HG03135 (cell line): ENCODE results near the gene ADAMTS6.

ENCODE experiments used
- ATAC-seq: cut with Tn5 transposase; IDR thresholded peaks from one replicate; pipeline ENCODE4 v1.9.1; 2021; ENCODE audit warnings: mild to moderate bottlenecking, moderate library complexity; ENCODE audit not compliant: unreplicated experiment

The ADAMTS6 gene

GRCh38 chr5:65290677-65291076, 191.0 kb downstream of the ADAMTS6 start:
- no peak for ATAC-seq

GRCh38 chr5:65288657-65289056, 193.1 kb downstream of the ADAMTS6 start:
- ATAC-seq: no peak

DNA sequence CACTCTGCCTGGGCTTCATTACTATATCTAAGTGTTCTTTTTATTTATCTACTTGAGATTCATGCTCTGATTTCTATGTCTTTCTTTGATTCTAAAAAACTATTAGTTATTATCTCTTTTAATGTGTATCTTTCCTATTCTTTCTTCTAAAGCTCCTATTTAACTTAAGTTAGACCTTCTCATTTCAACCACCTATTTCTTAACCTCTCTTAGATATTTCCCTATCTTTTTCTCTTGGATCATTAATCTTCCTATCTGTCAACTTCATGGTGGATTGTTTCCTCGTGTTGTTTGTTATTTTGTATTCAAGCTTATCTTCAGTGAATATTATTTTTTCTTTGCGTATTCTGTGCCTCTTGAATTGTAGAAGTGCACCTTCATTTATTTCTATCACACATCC, 202.1 kb downstream of the ADAMTS6 start:
- no peak for ATAC-seq

GRCh38 chr5:65276178-65276890, 205.4 kb downstream of the ADAMTS6 start:
- no peak for ATAC-seq

DNA sequence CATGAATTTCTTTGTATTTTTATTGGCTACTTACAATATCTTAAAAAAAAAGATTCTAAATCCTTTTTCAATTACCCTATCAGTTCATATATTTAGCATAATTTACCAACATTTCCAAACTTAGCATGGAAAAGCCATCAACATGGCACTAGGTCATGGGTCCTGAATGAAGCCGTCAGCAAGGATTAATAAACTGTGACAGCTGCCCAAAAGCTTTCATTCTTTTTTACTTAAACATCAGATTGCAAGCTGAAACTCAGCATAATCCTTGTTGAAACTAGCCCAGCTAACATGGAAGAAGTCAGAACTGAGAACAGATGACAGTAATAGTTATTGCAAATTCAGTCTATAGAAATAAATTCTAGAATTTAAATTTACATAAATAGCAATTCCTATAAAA, 209.8 kb downstream of the ADAMTS6 start:
- no peak for ATAC-seq

- no peak for ATAC-seq
These were observed 213.2 kb downstream of the ADAMTS6 start for GRCh38 chr5:65268525-65268924.

- no peak for ATAC-seq
These were observed 217.3 kb downstream of the ADAMTS6 start for GRCh38 chr5:65264420-65264819.

DNA sequence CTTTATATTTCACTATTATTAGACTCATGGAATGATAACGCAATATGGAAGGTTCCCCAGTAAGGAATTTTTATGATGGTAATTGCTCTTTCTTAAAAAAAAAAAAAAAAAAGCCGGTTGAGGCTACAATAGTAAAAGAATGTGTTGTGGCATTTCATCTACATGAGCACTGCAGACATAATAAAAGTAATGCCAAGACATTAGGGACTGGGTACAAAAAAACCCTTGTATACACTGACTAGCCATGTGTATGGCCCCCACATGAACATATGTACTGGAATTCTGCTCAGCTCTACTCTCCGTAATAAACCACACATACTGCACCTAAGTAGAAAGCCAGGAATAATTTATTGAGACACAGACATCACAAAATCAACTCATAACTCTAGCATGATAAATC, 218.4 kb downstream of the ADAMTS6 start:
- ATAC-seq: no peak

GRCh38 chr5:65262649-65263059, 219.1 kb downstream of the ADAMTS6 start:
- no peak for ATAC-seq

GRCh38 chr5:65262096-65262495, 219.6 kb downstream of the ADAMTS6 start:
- ATAC-seq: no peak

GRCh38 chr5:65261499-65261898, 220.2 kb downstream of the ADAMTS6 start:
- no peak for ATAC-seq

GRCh38 chr5:65255294-65255693, 226.4 kb downstream of the ADAMTS6 start:
- ATAC-seq: no peak

DNA sequence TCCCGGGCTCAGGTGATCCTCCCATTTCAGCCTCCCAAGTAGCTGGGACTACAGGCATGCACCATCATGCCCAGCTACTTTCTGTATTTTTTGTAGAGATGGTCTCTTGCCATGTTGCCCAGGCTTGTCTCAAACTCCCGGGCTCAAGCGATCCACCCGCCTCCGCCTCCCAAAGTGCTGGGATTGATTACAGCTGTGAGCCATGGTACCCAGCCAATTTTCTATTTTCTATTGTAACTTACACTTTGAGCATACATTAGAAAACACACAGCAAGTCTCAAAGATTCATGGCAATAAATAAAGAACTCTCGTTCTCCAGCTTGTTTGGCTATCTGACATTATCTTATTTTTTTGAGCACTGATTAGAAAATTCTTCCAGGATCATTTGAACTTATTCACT, 228.7 kb downstream of the ADAMTS6 start:
- no peak for ATAC-seq

DNA sequence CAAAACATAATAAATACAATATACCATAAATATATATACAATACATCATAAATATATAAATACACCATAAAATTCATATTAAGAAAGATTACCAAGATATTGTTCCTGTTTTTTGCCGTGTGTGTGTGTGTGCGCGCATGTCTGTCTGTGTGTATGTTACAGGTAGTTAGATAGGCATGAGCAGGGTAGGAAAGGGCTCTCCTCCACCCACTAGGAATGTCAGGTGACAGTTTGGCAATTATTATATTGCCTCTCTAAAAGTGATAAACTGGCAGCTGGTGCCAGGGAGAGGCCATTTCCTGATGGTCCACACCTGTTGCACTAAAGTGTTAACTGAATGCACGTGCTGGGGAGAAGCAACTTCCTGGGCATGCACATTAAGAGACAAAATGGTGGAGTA, 232.8 kb downstream of the ADAMTS6 start:
- ATAC-seq: no peak

- no peak for ATAC-seq
These were observed 234.1 kb downstream of the ADAMTS6 start for GRCh38 chr5:65247594-65247993.

DNA sequence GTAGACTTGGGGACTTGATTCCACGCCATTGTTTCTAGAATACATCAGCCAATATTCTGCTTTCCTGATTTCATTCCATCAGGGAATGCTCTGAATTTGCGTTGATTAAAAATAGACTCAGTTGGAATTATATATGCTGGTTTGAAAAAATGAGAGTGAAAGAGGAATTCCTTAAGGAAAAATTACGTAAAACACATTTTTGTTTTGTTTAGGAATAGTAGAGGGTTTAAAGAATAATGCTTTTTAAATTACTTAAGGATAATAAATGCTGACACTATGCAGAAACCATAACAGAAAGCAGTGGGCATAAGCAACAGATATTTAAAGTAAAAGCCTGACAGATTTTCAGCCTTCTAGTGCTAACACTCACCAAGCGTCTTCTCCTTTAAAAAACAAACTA, 235.0 kb downstream of the ADAMTS6 start:
- no peak for ATAC-seq

DNA sequence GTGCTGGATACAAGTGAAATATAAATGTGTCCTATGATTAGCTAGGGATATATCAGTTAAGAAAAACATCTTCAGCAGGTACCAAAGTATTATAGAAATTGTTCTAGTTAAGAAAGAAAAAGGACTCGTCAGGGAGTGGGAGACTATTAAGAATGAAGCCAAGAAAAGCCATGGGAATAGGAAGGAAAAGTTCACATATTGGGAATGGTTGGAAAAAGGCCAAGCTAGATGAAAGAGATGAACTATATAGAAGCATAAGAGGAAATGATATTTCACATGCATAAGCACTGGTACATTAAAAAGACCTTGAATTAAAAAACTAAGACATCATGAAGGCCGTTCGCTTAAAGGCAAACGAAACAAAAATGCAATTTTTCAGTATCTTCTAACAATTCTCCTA, 237.7 kb downstream of the ADAMTS6 start:
- no peak for ATAC-seq

DNA sequence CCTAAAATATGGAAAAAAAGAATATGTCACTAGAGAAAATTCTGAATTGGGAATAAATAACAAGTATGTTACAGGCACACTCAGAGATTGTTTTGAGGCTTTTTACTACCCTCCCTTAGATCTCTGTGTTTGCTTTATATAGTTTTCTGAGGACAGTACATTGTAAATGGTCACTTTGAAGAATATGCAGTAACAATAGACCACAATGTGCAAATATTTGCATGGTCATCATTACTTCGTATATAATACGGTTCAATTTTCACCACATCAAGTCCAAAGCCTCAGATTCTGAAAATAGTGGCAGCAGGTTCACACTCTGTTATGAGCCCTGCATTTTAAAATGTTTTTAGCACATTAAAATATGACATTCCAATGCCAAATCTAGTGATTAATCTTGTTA, 238.6 kb downstream of the ADAMTS6 start:
- no peak for ATAC-seq

DNA sequence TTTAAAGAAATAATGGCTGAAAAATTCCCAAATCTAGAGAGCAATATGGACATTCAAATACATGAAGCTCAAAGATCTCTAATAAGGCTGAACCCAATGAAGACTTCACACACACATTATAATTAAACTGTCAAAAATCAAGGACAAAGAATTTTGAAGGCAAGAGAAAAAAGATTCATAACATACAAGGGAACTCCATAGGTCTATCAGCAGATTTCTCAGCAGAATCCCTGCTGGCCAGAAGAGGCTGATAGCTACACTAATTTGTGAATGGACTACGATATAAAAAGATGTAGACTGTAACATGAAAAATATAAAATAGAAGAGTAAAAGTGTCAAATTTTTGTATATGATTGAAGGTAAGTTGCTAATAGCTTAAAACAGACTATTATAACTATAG, 251.9 kb downstream of the ADAMTS6 start:
- no peak for ATAC-seq

GRCh38 chr5:65213921-65214525, 267.7 kb downstream of the ADAMTS6 start:
- no peak for ATAC-seq

DNA sequence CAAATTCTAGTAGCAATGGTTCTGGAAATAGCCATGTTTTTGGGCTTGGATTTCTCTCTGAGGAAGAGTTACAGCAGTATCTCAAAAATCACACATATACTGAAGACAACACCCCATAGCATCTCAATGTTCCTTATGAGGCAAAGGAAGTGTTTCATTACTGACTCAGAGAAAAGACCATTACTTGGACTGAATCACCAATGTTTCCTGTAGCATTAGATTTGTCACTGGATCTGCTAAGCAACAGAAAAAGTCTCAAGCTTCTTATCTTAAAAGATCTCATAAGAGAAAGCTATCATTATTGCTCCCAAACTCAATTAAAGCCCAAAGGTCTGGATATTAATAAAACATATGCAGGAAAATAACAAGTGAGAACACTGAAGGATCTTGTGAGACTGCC, 272.4 kb downstream of the ADAMTS6 start:
- no peak for ATAC-seq

DNA sequence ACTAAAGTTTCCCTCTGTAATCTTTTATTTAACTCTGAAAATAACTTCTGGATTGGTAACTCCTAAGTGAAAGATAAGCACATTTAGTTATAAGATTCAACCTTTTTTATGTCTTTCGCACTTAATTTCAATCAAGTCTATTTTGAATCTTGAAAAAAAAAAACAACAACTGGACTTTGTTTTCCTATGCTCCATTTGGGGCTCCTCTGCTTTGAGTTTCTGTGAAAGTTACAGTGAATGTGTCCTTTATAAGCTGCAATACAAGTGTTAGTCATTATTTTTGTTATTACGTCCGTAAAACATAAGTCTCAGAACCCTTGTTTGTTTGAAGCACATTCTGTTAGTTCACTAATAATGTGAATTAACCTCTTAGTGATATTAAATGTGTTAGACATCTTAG, 276.8 kb downstream of the ADAMTS6 start:
- ATAC-seq: no peak

GRCh38 chr5:65203746-65204145, 278.0 kb downstream of the ADAMTS6 start:
- ATAC-seq: no peak
